Thoracic aorta (tissue), 2 donors: ENCODE results near the gene LIMCH1. TPM values are rescaled to one million over a fixed set of nuclear protein-coding genes. Genes with fewer than 3 reads are reported as not detected.
A peak's percentile ranks its signal among the peaks of the same experiment; 100 is the strongest.

ENCODE experiments used
- ATAC-seq: fragments of 150-250 bp; one replicate; pipeline ENCODE4 v1.8.0; 2017; ENCODE audit warnings: low read depth; ENCODE audit not compliant: insufficient number of reproducible peaks, low FRiP score
- DNase-seq: peaks from one replicate; pipeline ENCODE4 v3.0.0-alpha.2; 2020; ENCODE audit warnings: low spot score
- H3K27ac ChIP-seq, 2 donors: fragments of 200-600 bp; sonication (generic); 1 replicate in 1 of 2; 2 replicates in 1 of 2; pipeline ENCODE4 v1.5.1; 2016; ENCODE audit warnings: mild to moderate bottlenecking in 2 of 2, moderate library complexity in 2 of 2
- H3K27me3 ChIP-seq: fragments of 200-600 bp; sonication (generic); replicated peaks from 2 replicates; pipeline ENCODE4 v1.6.0; 2016; ENCODE audit warnings: mild to moderate bottlenecking; ENCODE audit not compliant: insufficient read depth
- H3K36me3 ChIP-seq: fragments of 200-600 bp; sonication (generic); one replicate; pipeline ENCODE4 v1.5.1; 2016
- H3K4me1 ChIP-seq, 2 donors: fragments of 200-600 bp; sonication (generic); 1 replicate in 1 of 2; 2 replicates in 1 of 2; pipeline versions ENCODE4 v1.5.1 to v1.6.0; 2016; ENCODE audit warnings: low read depth in 2 of 2, mild to moderate bottlenecking in 1 of 2; ENCODE audit not compliant: control insufficient read depth in 1 of 2
- H3K4me3 ChIP-seq: fragments of 200-600 bp; sonication (generic); 2 replicates; pipeline ENCODE4 v1.5.1; 2016; ENCODE audit warnings: mild to moderate bottlenecking
- H3K9me3 ChIP-seq: fragments of 200-600 bp; sonication (generic); 2 replicates; pipeline ENCODE4 v1.5.1; 2016
- total RNA-seq, 2 donors: library from RNA; depleted of rRNA; stranded (reverse); fragments of >200 nt; gene quantifications; one replicate each; pipeline versions ENCODE4 v1.1.0 to v1.2.3, GENCODE V29; 2016
- TF ChIP-seq, protein P1 (sequence below): fragments of 200-600 bp; sonication (generic); IDR thresholded peaks from one replicate; pipeline ENCODE4 v1.5.1; 2019; ENCODE audit warnings: antibody characterized with exemption

LIMCH1 gene
- total RNA-seq, 2 donors from 2014 or later = 95.3 to 158 TPM

DNA sequence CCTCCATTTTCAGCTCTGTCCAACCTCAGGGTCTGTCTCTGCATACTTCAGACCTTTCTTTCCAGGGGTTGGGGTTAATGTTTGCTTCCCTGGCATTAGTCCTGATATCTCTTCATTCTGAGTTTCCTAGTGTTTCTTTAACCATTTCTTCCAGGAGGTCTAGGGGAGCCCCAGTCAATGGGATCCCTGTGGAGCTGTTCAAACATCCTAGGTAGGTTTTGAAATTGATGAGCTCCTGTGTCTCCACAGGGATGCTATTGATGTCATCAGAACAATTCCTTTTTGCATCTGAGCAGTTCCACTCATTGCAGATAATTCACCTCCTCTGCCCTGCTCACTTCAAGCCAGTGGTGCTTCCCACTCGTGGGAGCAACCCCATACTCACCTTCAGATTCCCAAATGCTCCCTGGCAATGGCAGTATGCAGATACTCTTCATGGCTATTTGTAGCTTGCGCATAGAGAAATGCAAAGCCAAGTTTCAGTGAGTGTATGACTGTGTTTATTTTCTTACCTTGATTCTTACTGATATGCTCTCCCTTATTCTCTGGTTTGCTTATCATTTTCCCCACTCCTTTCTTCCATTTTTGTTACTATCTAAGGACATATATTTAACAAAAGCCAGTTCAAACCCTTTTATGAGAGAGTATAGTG, 33.7 kb upstream of the LIMCH1 start:
- H3K4me1 ChIP-seq = peaks cover 17 to 45% of the 10 kb centered on the region in 2 donors
- ATAC-seq (no peak), DNase-seq (no peak)
- TF ChIP-seq, protein P1, sequence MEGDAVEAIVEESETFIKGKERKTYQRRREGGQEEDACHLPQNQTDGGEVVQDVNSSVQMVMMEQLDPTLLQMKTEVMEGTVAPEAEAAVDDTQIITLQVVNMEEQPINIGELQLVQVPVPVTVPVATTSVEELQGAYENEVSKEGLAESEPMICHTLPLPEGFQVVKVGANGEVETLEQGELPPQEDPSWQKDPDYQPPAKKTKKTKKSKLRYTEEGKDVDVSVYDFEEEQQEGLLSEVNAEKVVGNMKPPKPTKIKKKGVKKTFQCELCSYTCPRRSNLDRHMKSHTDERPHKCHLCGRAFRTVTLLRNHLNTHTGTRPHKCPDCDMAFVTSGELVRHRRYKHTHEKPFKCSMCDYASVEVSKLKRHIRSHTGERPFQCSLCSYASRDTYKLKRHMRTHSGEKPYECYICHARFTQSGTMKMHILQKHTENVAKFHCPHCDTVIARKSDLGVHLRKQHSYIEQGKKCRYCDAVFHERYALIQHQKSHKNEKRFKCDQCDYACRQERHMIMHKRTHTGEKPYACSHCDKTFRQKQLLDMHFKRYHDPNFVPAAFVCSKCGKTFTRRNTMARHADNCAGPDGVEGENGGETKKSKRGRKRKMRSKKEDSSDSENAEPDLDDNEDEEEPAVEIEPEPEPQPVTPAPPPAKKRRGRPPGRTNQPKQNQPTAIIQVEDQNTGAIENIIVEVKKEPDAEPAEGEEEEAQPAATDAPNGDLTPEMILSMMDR = no peak
- H3K9me3 ChIP-seq = no peaks in the 10 kb centered on the region
- peak overlapping the region in 1 of 2 donors; percentile 24 for H3K27ac ChIP-seq
- H3K27me3 ChIP-seq = no peaks in the 10 kb centered on the region
- H3K4me3 ChIP-seq = no peak overlapping the region
- no peaks in the 10 kb centered on the region for H3K36me3 ChIP-seq

DNA sequence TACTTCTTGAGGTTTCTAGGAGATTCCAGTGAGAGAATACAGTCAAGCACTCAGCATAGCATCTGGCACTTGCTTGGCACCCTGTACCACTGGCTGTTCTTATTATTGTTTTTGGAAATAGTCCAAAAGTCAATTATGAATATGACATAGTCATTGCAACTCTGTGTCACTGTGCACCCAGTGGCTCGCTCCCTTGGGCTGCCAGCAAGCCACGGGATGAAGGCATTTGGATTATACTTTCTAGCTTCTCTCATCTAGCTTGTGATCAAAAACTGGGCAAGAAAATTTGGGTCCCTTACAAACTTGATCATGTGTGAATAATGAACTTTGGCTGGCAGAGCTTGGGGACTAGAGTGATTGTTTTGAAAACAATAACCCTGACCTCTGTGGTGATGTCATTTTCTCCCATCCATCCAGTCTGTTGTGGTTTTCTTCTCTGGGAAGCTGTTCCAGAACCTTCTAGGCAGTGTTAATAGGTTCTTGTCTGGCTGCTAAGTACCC, 32.7 kb upstream of the LIMCH1 start:
- TF ChIP-seq, protein P1 = no peak
- Histone ChIP-seq H3K27me3 (no peaks in the 10 kb centered on the region), H3K27ac (peak overlapping the region; percentile 50 to 54), H3K9me3 (no peaks in the 10 kb centered on the region), H3K4me3 (no peak overlapping the region), H3K36me3 (no peaks in the 10 kb centered on the region), H3K4me1 (peaks cover 19 to 54% of the 10 kb centered on the region in 2 donors)
- DNase-seq = peak; percentile 8
- ATAC-seq = peak; percentile 73

DNA sequence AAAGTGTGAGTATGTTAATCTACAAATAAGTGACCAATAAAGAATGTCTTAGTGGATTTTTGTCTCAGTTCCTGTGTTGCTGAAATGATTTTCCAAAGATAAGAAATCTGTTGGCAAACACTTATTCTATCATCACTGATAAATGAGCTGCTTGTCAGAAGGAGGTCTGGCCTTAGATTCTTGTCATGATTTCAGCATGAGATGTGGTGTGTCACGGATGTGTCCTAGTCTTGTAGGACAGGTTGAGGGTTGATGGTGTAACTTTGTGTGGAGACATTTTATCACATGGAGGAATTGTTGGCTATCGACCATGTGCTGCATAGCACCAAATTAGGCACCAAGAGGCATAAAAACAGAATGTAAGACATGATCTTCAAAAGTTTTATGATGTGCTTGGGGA, 31.8 kb upstream of the LIMCH1 start:
- ATAC-seq (no peak), DNase-seq (no peak)
- TF ChIP-seq, protein P1 = no peak
- Histone ChIP-seq H3K27ac (peak overlapping the region; percentile 50 to 54), H3K4me1 (peaks cover 19 to 56% of the 10 kb centered on the region in 2 donors), H3K27me3 (no peaks in the 10 kb centered on the region), H3K4me3 (no peak overlapping the region), H3K9me3 (no peaks in the 10 kb centered on the region), H3K36me3 (no peaks in the 10 kb centered on the region)

DNA sequence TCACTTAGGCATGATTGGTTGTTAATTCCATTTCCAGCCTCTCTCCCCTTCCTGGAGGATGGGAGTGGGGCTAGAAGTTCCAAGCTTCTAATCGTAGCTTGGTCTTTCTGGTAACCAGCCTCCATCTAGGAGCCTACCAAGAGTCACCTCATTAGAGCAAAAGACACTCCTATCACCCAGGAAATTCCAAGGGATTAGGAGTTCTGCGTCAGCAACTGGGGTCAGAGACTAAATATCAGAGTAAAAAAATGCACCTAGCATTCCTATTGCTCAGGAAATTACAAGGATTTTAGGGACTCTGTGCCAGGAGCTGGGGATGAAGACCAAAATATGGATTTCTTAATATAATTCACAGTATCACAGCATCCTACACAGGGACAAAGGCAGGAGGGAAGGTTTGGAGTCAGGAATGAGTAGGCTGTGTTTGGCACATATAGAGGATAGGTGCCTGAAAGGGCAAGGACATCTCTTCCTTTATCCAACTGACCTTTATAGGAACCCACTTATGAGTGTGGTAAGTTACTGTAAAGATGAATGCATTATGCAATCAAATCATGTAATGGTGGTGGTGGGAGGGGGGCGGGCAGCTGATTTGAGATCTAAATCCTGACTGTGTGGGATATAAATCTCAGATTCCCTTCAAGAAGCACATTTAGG, 30.5 kb upstream of the LIMCH1 start:
- DNase-seq = no peak
- Histone ChIP-seq H3K4me3 (no peak overlapping the region), H3K9me3 (no peaks in the 10 kb centered on the region), H3K27ac (peak overlapping the region in 1 of 2 donors; percentile 22), H3K36me3 (no peaks in the 10 kb centered on the region), H3K27me3 (no peaks in the 10 kb centered on the region), H3K4me1 (peaks cover 19 to 56% of the 10 kb centered on the region in 2 donors)
- TF ChIP-seq, protein P1 = no peak
- ATAC-seq = no peak

DNA sequence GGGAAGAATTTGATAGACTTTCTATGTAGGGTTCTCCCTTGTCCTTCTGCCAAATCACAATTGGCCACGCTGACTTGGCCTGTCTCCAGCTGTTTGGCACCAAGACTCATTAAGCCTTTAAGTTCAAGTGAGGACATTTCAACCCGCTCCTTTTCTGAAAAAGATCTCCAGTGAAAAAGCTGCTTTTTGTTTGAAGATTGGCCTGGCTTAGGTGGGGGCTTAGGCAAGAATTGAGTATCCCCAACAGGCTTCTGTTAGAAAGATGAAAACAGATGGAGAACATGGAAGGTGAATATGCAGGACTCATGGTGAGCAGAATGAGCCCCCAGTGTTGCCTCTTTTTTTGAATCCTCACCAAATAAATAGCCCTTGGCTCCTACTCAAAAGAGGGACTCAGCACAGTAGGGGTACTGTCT, 28.5 kb upstream of the LIMCH1 start:
- ATAC-seq = no peak
- Histone ChIP-seq H3K4me1 (peaks cover 19 to 55% of the 10 kb centered on the region in 2 donors), H3K27ac (peak overlapping the region; percentile 6 to 30), H3K4me3 (no peak overlapping the region), H3K27me3 (no peaks in the 10 kb centered on the region), H3K36me3 (no peaks in the 10 kb centered on the region), H3K9me3 (no peaks in the 10 kb centered on the region)
- no peak for DNase-seq
- TF ChIP-seq, protein P1 = no peak
